Suprapubic skin (tissue), 4 donors: Measurements from ENCODE around the gene CTXN1. TPM values are rescaled to one million over a fixed set of nuclear protein-coding genes. Genes with fewer than 3 reads are reported as not detected.

Experiments
- DNase-seq, 2 donors: peaks; one replicate each; pipeline ENCODE4 v3.0.0-alpha.2; 2019; ENCODE audit warnings: low spot score in 2 of 2
- H3K27ac ChIP-seq: fragments of 200-600 bp; sonication (generic); one replicate; pipeline ENCODE4 v1.5.1; 2019
- H3K27me3 ChIP-seq: fragments of 200-600 bp; sonication (generic); one replicate; pipeline ENCODE4 v1.5.1; 2019
- H3K36me3 ChIP-seq: fragments of 200-600 bp; sonication (generic); one replicate; pipeline ENCODE4 v1.5.1; 2019
- H3K4me1 ChIP-seq: fragments of 200-600 bp; sonication (generic); one replicate; pipeline ENCODE4 v1.5.1; 2019
- H3K4me3 ChIP-seq: fragments of 200-600 bp; sonication (generic); one replicate; pipeline ENCODE4 v1.5.1; 2019; ENCODE audit warnings: mild to moderate bottlenecking
- H3K9me3 ChIP-seq: fragments of 200-600 bp; sonication (generic); one replicate; pipeline ENCODE4 v1.5.1; 2019
- CTCF ChIP-seq, 2 donors: fragments of 200-600 bp in 1 of 2; fragments of 450-650 bp in 1 of 2; sonication (generic) in 1 of 2; IDR thresholded peaks; one replicate each; pipeline ENCODE4 v1.5.1; 2016 to 2019; ENCODE audit warnings: antibody characterized with exemption in 2 of 2, mild to moderate bottlenecking in 1 of 2, moderate library complexity in 1 of 2
- EP300 ChIP-seq: sonication (generic); formaldehyde crosslinking; IDR thresholded peaks from one replicate; pipeline ENCODE4 v1.6.1; 2017; ENCODE audit warnings: antibody characterized with exemption
- POLR2A ChIP-seq, 2 donors: fragments of 450-650 bp; IDR thresholded peaks; one replicate each; pipeline ENCODE4 v1.6.1; 2017; ENCODE audit warnings: antibody characterized with exemption in 2 of 2, mild to moderate bottlenecking in 2 of 2, moderate library complexity in 2 of 2
- POLR2AphosphoS5 ChIP-seq, 3 donors: sonication (generic); formaldehyde crosslinking; IDR thresholded peaks; one replicate each; pipeline ENCODE4 v1.6.1; 2017; ENCODE audit warnings: antibody characterized with exemption in 3 of 3
- WGBS: methylation state at CpG from one replicate; pipeline ENCODE4 v1.1.5; 2018; 5-methylcytosine and 5-hydroxymethylcytosine counted together
- total RNA-seq, 4 donors: library from RNA; depleted of rRNA; stranded (reverse); fragments of >200 nt; gene quantifications; one replicate each; pipeline ENCODE4 v1.1.0, GENCODE V29; 2016

The CTXN1 gene
- total RNA-seq, 4 donors from 2014 or later = 1.2 to 3.6 (median 2.6) TPM

- peaks cover 10% of the 10 kb centered on the region for H3K27me3 ChIP-seq
- WGBS = 70% methylated on average over 8 of the region's 8 CpGs
- H3K27ac ChIP-seq = peak overlapping the region; percentile 18
- TF ChIP-seq EP300 (no peak), CTCF (IDR thresholded peaks at IDR 0.05) (no peak), POLR2AphosphoS5 (IDR thresholded peaks at IDR 0.05) (no peak), POLR2A (IDR thresholded peaks at IDR 0.05) (no peak)
- H3K36me3 ChIP-seq = no peaks in the 10 kb centered on the region
- DNase-seq = no peak
- no peaks in the 10 kb centered on the region for H3K9me3 ChIP-seq
- peak overlapping the region; percentile 57 for H3K4me3 ChIP-seq
- peaks cover 17% of the 10 kb centered on the region for H3K4me1 ChIP-seq
Observed at GRCh38 chr19:7888826-7889217, 37.1 kb downstream of the CTXN1 start.

DNA sequence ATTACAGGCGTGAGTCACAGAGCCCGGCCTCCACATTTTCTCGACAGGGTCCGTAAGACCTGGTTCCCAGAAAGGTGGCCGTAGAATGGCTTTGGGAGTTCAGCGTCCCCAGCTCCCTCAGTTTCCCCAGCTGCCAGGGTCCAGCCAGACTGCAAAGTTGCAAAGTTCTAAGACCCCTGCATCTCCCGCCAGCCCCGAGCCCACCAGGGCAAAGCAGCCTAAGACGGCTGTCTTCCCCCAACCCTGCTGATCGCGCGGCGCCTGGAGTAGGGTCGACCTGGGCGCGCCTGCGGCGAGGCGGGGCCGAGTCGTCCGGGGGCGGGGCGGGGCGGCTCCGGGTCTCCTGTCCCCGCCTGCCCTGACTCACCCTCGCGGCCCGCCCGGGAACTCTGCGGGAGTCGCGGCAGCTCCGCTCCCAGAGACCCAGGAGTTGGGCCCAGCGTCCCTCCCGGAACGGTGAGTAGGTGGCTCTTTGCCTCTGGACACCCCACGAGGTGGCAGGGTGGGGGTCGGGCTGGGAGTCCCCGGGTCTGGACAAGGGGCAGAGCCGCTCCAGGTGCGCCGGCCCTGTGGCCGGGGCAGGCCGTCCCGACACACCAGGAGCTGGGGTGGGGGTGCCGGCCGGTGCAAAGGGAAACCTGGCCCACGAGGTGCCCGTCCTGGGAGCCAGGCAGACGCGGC is 37.6 kb downstream of the CTXN1 start, which contains the start of gene LRRC8E:
Gene LRRC8E (plus strand): TSS at position 366 of the 681 bp plus-strand sequence. CDS start 7,094 bp downstream, outside the sequence.
- Histone ChIP-seq H3K36me3 (no peaks in the 10 kb centered on the region), H3K27me3 (peaks cover 10% of the 10 kb centered on the region), H3K27ac (peak within 1 kb of the TSS; percentile 18), H3K4me3 (peak within 1 kb of the TSS; percentile 57), H3K4me1 (peaks cover 17% of the 10 kb centered on the region), H3K9me3 (no peaks in the 10 kb centered on the region)
- TF ChIP-seq POLR2AphosphoS5 (IDR thresholded peaks at IDR 0.05) (no peak), POLR2A (IDR thresholded peaks at IDR 0.05) (no peak)
- peak in 1 of 2 donors; percentile 69 for DNase-seq
- 15% methylated on average over 12 of the region's 53 CpGs for WGBS

DNA sequence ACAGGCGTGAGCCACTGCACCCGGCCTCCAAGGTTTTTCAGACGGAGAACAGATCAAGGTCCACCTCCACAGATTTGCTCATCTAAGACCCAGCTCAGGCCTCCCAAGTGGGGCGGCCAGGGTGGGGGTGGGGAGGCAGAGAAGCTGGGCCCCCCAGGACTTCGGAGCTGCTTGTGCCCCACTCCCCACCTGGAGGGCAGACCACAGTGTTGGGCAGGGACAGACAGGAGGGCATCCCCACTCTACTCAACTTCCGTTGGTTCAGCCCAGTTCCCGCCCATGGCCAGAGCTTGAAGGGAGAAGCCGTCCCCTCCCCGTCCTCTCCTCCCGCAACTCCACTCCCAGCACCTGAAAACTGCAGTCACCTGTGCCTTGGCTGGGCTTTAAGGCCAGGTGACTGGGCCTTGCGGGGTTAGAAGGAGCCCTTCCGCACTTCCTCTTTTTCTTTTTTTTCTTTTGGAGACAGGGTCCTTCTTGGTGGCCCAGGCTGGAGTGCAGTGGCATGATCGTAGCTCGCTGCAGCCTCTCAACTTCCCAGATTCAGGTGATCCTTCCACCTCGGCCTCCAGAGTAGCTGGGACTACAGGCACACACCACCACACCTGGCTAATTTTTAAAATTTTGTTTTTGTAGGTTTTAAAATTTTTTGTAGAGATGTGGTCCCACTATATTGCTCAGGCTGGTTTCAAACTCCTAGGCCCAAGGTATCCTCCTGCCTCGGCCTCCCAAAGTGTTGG is 38.4 kb downstream of the CTXN1 start:
- DNase-seq = no peak
- Histone ChIP-seq H3K27me3 (peaks cover 10% of the 10 kb centered on the region), H3K9me3 (no peaks in the 10 kb centered on the region), H3K4me1 (peaks cover 17% of the 10 kb centered on the region), H3K27ac (no peak overlapping the region), H3K4me3 (peak overlapping the region; percentile 57), H3K36me3 (no peaks in the 10 kb centered on the region)
- 87% methylated on average over 16 of the region's 16 CpGs for WGBS
- TF ChIP-seq POLR2A (IDR thresholded peaks at IDR 0.05) (no peak), EP300 (no peak), POLR2AphosphoS5 (IDR thresholded peaks at IDR 0.05) (no peak)

DNA sequence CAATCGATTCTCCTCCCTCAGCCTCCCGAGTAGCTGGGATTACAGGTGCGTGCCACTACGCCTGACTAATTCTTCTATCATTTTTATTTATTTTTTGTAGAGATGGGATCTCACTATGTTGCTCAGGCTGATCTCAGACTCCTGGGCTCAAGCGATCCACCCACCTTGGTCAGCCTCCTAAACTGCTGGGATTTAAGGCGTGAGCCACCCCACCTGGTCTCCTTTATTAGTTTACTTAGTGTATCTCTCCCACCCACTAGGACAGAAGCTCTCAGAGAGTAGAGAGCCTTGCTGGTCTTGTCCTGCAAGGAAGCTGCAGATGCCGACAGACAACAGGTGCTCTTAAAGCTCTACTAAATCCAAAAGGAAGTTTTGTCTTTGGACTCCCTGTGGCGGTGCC is 40.1 kb downstream of the CTXN1 start:
- Histone ChIP-seq H3K27ac (no peak overlapping the region), H3K36me3 (no peaks in the 10 kb centered on the region), H3K4me1 (peaks cover 17% of the 10 kb centered on the region), H3K9me3 (no peaks in the 10 kb centered on the region), H3K4me3 (no peak overlapping the region), H3K27me3 (peaks cover 10% of the 10 kb centered on the region)
- TF ChIP-seq EP300 = no peak
- no peak for TF ChIP-seq POLR2AphosphoS5 (IDR thresholded peaks at IDR 0.05)
- WGBS = 94% methylated on average over 8 of the region's 8 CpGs
- no peak for DNase-seq

- Histone ChIP-seq H3K27me3 (peaks cover 10% of the 10 kb centered on the region), H3K36me3 (no peaks in the 10 kb centered on the region), H3K9me3 (no peaks in the 10 kb centered on the region), H3K4me1 (peaks cover 10% of the 10 kb centered on the region), H3K4me3 (no peak overlapping the region), H3K27ac (no peak overlapping the region)
- WGBS = 73% methylated on average over 2 of the region's 2 CpGs
- no peak for DNase-seq
- TF ChIP-seq CTCF (IDR thresholded peaks at IDR 0.05) (no peak), POLR2A (IDR thresholded peaks at IDR 0.05) (no peak), POLR2AphosphoS5 (IDR thresholded peaks at IDR 0.05) (no peak), EP300 (no peak)
Observed at GRCh38 chr19:7883796-7884570, 42.0 kb downstream of the CTXN1 start.

GRCh38 chr19:7883105-7883504 is 42.8 kb downstream of the CTXN1 start:
- 77% methylated on average over 4 of the region's 4 CpGs for WGBS
- Histone ChIP-seq H3K27ac (no peak overlapping the region), H3K9me3 (no peaks in the 10 kb centered on the region), H3K4me1 (peaks cover 3% of the 10 kb centered on the region), H3K36me3 (no peaks in the 10 kb centered on the region), H3K4me3 (no peak overlapping the region), H3K27me3 (peaks cover 5% of the 10 kb centered on the region)
- TF ChIP-seq EP300 (no peak), POLR2A (IDR thresholded peaks at IDR 0.05) (no peak), POLR2AphosphoS5 (IDR thresholded peaks at IDR 0.05) (no peak), CTCF (IDR thresholded peaks at IDR 0.05) (no peak)
- DNase-seq = no peak
